ENCODE measurements around the gene YWHAQ. TPM values are rescaled to one million over a fixed set of nuclear protein-coding genes. Genes with fewer than 3 reads are reported as not detected.
"Not testable (repeated sequence)": the region's sequence is repeated elsewhere in the genome, so short reads cannot be mapped to it uniquely, and the experiment has no call there.

Gene YWHAQ
- polyA plus RNA-seq, 1 experiment: 624 TPM

DNA sequence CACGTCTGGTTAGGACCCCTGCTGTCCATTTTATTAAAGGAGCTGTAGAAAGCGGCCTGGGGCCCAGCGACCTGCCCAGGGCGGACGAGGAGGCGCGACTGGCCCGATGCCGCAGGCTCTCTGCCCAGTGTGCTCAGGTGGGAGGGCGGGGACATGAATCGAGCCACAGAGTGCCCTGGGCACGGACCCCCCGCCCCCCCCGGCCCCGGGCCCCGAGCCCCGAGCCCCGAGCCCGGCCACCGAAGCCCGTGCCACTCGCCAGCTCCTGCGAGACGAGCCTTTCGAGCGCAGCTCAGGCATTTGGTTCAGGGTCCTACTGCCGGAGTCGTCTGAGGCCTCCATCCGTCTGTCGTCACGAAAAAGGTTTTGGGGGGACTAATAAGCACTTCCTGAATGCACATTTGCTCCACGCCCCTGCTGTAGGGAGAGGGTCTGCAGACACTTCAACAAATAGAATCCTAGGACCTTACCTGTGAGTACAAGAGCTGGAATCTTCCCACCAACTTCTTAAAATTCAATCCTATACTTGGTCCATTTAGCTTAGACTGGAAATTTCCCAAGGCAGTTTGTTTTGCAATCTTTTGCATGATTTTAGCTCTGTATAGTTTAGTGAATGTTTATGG lies 74.6 kb downstream of the YWHAQ start:
- no peaks in the 10 kb centered on the region for H3K27me3 ChIP-seq (ENCODE audit: control insufficient read depth, insufficient read depth, low read length)
- TF ChIP-seq, protein P1, sequence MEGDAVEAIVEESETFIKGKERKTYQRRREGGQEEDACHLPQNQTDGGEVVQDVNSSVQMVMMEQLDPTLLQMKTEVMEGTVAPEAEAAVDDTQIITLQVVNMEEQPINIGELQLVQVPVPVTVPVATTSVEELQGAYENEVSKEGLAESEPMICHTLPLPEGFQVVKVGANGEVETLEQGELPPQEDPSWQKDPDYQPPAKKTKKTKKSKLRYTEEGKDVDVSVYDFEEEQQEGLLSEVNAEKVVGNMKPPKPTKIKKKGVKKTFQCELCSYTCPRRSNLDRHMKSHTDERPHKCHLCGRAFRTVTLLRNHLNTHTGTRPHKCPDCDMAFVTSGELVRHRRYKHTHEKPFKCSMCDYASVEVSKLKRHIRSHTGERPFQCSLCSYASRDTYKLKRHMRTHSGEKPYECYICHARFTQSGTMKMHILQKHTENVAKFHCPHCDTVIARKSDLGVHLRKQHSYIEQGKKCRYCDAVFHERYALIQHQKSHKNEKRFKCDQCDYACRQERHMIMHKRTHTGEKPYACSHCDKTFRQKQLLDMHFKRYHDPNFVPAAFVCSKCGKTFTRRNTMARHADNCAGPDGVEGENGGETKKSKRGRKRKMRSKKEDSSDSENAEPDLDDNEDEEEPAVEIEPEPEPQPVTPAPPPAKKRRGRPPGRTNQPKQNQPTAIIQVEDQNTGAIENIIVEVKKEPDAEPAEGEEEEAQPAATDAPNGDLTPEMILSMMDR (IDR thresholded peaks at IDR 0.05; ENCODE audit: low read depth, low read length): no peak

DNA sequence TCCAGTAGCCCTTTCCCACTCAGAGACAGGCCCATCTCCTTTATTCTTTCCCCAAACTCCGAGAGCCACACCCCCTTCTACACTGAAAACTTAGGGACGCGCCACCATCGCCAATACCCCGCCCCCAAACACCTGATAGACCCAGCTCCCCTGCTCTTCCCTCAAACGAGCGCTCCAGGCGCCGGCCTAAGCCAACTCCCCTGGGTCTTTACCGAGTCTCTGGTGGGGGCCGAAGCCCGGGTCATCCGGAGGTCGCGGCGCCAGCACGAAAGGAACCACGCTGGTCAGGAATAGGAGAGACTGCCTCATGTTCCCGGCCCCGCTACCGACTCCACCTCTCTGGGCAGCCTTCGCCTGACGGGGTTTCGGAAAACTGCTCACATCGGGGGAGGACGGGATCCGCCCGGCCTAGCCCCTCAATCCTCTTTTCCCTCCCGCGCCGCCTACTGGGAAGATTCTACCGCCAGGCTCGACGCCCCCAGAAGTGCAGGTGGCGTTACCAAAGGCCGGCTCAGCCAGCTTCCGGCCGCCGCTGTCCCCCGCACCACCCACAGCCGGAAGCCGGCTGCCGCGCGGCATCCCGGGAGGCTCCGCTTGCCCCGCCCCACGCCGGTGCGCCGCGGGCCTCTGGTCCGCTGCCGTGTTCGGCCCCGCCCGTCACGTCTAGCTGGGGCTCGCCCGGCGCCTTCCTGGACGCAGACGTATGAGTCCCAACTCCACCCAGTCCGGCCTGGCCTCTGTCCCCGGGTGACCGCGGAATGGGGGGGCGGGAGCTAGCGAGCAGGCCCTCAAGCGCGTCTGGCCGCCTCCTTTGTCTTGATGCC lies 75.3 kb downstream of the YWHAQ start, which contains the start of gene ADAM17:
TSS of gene ADAM17 (minus strand) at position 534 of the 824 bp plus-strand sequence. CDS start at position 309, 225 bp downstream.
- ChIA-PET POLR2A (interaction anchor here (0.6 to 2.3 kb wide), 18 partner anchors 10 to 376 kb away, joined by 3 to 29 read pairs (median 4); partner anchors contain the start of genes CPSF3, ITGB1BP1 and YWHAQ), CTCF (interaction anchor here (0.5 to 2.3 kb wide), 17 partner anchors 9 to 543 kb away, joined by 3 to 17 read pairs (median 4); partner anchors contain the start of gene YWHAQ)
- Histone ChIP-seq H3K4me3 (ENCODE audit: low read depth, low read length) (peak within 1 kb of the TSS; percentile 98), H3K9me3 (ENCODE audit: control insufficient read depth, insufficient read depth, low read length) (no peaks in the 10 kb centered on the region; the same call in 1 of the 2 replicates), H3K27ac (ENCODE audit: low read depth, low read length) (peak within 1 kb of the TSS; percentile 97), H3K27me3 (ENCODE audit: control insufficient read depth, insufficient read depth, low read length) (no peaks in the 10 kb centered on the region)
- peak; percentile 85 for DNase-seq (ENCODE audit: low read depth, low spot score)
- TF ChIP-seq, protein P1 (IDR thresholded peaks at IDR 0.05; ENCODE audit: low read depth, low read length): peak; percentile 65

More for the DNA sequence above, 74.6 kb downstream of the YWHAQ start:
- POLR2A ChIA-PET: interaction anchor here (0.6 to 2.3 kb wide), 17 partner anchors 9 to 377 kb away, joined by 3 to 29 read pairs (median 4); partner anchors contain the start of genes CPSF3, ITGB1BP1 and YWHAQ
- no peaks in the 10 kb centered on the region; the same call in 1 of the 2 replicates for H3K9me3 ChIP-seq (ENCODE audit: control insufficient read depth, insufficient read depth, low read length)
- peak overlapping the region; percentile 78 for H3K4me3 ChIP-seq (ENCODE audit: low read depth, low read length)
- peak overlapping the region; percentile 97 for H3K27ac ChIP-seq (ENCODE audit: low read depth, low read length)
- CTCF ChIA-PET: interaction anchor here (0.8 to 2.3 kb wide), 14 partner anchors 8 to 542 kb away, joined by 3 to 17 read pairs (median 4); partner anchors contain the start of gene YWHAQ
- DNase-seq (ENCODE audit: low read depth, low spot score): no peak

DNA sequence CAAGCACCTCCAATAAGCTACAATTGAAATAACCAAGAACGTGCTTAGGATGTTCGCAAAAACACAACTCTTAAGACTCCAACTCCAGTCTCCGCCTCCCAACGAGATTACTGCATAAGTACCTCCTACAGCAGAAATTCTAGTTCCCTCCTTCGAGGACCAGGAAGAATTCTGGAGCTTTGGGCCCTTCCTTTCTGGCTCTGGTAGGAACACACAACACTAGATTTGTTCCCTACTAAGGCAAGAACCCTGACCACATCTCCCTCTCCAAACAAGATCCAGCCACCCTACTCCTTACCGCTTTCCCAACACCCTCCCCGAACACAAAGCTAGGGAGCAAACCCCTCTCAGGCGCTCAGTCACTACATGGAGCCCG lies 75.9 kb downstream of the YWHAQ start:
- Histone ChIP-seq H3K9me3 (ENCODE audit: control insufficient read depth, insufficient read depth, low read length) (no peaks in the 10 kb centered on the region; the same call in 1 of the 2 replicates), H3K4me3 (ENCODE audit: low read depth, low read length) (peak overlapping the region; percentile 98), H3K27ac (ENCODE audit: low read depth, low read length) (peak overlapping the region; percentile 96), H3K27me3 (ENCODE audit: control insufficient read depth, insufficient read depth, low read length) (no peaks in the 10 kb centered on the region)
- ChIA-PET CTCF (interaction anchor here (0.5 to 2.3 kb wide), 8 partner anchors 12 to 215 kb away, joined by 3 to 17 read pairs (median 4); no protein-coding TSS in a partner anchor), POLR2A (interaction anchor here (0.6 to 2.3 kb wide), 6 partner anchors 15 to 246 kb away, joined by 3 to 11 read pairs (median 4); partner anchors contain the start of gene YWHAQ)
- TF ChIP-seq, protein P1 (IDR thresholded peaks at IDR 0.05; ENCODE audit: low read depth, low read length): no peak
- peak; percentile 59 for DNase-seq (ENCODE audit: low read depth, low spot score)

DNA sequence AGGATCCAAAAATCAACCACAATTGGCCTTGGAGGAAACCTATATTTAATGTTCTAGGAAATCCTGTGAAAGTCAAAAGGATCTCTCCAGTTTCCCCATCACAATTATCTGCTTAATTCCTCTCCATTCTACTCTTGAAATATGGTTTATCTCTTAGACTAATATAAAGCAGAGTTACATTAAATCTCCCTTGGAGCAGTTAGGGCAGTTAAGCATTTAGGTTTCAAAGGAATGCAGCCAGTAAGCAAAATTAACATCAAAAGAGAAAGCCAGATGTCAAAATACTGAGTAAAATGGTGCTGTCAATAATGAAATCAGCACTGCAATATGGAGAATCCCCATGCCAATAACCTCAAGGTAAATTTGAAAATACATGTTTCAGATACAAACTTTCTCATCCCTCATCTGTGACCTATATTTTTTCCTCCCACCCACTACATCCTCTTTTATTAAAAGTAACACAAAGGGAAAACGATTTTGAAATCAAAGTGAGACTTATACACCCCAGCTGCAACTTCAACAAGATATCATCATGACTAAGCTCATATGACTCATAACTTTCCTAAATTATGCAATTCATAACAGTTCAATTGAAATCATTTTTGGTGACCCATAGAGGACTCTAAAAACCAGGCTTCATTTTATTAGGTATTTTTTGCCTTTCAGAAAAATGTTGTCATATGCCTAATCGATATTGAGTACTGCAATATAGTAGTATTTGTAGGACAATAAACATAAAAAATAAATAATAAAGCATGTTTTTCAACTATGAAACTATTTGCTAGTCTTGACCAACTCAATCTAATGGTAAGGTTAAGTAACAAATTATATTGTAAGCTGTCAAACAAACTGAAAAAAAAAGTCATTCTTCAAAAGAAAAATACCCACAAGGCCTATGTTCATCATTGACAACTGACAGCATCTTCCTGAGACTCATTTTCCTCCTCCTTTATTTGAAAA lies 78.3 kb downstream of the YWHAQ start:
- DNase-seq (ENCODE audit: low read depth, low spot score): peak; percentile 36
- Histone ChIP-seq H3K9me3 (ENCODE audit: control insufficient read depth, insufficient read depth, low read length) (no peaks in the 10 kb centered on the region; the same call in 1 of the 2 replicates), H3K27ac (ENCODE audit: low read depth, low read length) (no peak overlapping the region), H3K27me3 (ENCODE audit: control insufficient read depth, insufficient read depth, low read length) (no peaks in the 10 kb centered on the region), H3K4me3 (ENCODE audit: low read depth, low read length) (peak overlapping the region; percentile 7)
- ChIA-PET CTCF (interaction anchor here (0.9 to 1.0 kb wide), 2 partner anchors 42 to 218 kb away, joined by 3 read pairs; no protein-coding TSS in a partner anchor), POLR2A (no interaction called here)
- TF ChIP-seq, protein P1 (IDR thresholded peaks at IDR 0.05; ENCODE audit: low read depth, low read length): no peak

DNA sequence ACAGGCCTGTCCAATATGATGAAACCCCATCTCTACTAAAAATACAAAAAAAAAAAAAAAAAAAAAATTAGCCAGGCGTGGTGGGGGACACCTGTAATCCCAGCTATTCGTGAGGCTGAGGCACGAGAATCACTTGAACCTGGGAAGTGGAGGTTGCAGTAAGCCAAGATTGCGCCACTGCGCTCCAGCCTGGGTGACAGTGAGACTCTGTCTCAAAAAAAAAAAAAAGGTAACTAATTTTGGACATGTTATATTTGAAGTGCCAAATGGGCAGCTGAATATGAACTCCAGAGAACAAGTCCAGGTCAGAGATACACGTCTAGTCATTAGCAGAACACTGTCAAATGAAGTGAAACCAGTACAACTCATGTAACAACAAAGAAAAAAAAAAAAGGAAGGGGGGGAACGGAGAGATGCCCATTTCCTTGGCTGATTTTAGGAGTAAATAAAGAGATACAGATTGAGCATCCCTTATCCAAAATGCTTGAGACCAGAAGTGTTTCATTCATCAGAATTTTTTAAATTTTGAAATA lies 79.9 kb downstream of the YWHAQ start:
- ChIA-PET CTCF (interaction anchor here (0.7 kb wide), 1 partner anchor 347 kb away, joined by 9 read pairs; no protein-coding TSS in a partner anchor), POLR2A (interaction anchor here (0.6 kb wide), 1 partner anchor 128 kb away, joined by 4 read pairs; the partner anchor contains the start of gene ITGB1BP1)
- not testable (repeated sequence) for DNase-seq (ENCODE audit: low read depth, low spot score); H3K27me3 ChIP-seq (ENCODE audit: control insufficient read depth, insufficient read depth, low read length); H3K27ac ChIP-seq (ENCODE audit: low read depth, low read length); H3K9me3 ChIP-seq (ENCODE audit: control insufficient read depth, insufficient read depth, low read length); H3K4me3 ChIP-seq (ENCODE audit: low read depth, low read length)

Measured in AG04450 (cell line).